HG03432 (cell line): Measurements from ENCODE around the gene PLCB4.

Source experiments
- ATAC-seq: cut with Tn5 transposase; IDR thresholded peaks from one replicate; pipeline ENCODE4 v1.9.1; 2021; ENCODE audit warnings: mild to moderate bottlenecking, moderate library complexity; ENCODE audit not compliant: unreplicated experiment

The PLCB4 gene

DNA sequence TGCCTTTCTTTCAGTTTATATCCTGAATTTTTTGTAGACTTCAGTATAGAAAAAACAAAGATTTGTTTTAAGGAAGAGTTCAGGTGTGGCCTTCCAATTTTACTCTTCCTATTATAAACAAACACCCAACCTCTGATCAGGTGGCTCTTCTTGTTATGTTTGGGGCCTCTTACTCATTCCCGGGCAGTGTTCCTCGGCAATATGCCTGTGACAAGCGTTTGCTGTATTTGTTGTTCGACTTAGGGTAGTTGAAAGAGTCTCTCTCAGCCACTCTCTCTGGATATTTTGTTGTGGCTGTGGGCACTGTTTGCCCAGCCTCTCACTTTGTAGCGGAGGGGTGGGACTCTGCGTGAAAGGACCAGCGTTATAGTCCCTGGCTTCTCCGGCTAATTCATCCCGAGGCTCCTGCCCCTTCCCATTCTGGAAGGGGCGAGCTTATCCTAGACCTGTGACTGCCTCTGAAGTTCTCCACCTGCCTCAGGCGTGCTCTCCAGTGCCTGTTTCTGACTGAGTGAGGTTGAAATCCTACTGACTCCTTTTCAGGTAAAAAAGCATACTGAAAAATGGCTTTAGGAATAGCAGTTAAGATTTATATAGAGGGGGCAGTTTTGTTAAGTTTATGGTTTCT is 97.4 kb downstream of the PLCB4 start:
- ATAC-seq, result no peak

DNA sequence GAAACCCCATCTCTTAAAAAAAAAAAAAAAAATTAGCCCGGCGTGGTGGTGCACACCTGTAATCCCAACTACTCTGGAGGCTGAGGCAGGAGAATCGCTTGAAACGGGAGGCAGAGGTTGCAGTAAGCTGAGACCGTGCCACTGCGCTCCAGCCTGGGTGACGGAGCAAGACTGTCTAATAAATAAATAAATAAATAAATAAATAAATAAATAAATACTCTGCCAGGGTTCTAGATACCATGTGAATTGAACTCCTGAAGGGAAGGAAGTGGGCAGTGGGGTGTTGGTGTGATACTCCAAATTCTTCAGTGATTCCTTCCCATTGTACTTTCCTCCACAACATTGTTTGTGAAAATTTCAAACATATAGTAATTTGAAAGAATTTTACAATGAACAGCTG is 100.5 kb downstream of the PLCB4 start:
- ATAC-seq, result no peak

DNA sequence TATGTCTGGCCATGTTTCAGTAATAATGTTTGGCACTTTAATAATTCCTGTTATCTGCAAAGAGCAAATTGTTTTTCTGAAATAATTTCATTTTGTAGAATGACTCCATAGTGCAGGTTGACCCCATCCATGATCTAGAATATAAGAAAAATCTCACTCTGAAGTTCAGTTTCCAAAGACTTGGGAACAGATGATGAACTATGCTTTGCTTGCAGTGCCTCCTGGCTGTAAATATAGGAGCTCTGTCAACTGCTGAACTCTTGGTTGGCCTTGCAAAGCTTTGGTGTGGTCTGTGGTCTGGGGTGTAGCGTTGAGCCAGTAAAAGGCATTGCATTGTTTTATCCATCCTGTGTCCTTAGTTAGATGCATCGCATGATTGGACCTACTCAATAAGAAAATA is 104.0 kb downstream of the PLCB4 start:
- no peak for ATAC-seq

DNA sequence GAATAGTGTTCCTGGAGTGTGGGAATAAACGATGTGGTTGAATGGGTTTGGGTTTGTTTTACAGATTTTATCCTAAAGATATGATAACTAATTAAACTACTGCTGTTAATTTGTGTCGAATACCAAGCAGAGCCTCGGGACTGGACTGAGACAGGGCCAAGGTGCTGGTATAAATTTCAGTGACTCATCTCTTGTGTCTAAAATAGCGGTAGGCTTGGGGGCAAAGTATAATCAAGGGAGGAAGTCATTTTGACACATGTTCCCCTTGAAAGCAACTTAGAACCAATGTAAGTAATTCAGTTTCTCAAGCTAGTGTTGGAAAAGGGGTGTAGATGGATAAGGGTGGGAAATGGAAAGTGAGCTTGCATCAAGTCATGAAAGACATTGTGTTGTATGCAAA is 108.4 kb downstream of the PLCB4 start:
- no peak for ATAC-seq

- ATAC-seq, result no peak
Observed at GRCh38 chr20:9179193-9179802, 110.4 kb downstream of the PLCB4 start.

- no peak for ATAC-seq
Observed at GRCh38 chr20:9179867-9180266, 111.0 kb downstream of the PLCB4 start.

GRCh38 chr20:9180481-9181257 is 111.8 kb downstream of the PLCB4 start:
- no peak for ATAC-seq

GRCh38 chr20:9185511-9185910 is 116.6 kb downstream of the PLCB4 start:
- no peak for ATAC-seq

- ATAC-seq, result no peak
Observed at GRCh38 chr20:9186396-9186795, 117.5 kb downstream of the PLCB4 start.

GRCh38 chr20:9195031-9195430 is 126.1 kb downstream of the PLCB4 start:
- no peak for ATAC-seq

DNA sequence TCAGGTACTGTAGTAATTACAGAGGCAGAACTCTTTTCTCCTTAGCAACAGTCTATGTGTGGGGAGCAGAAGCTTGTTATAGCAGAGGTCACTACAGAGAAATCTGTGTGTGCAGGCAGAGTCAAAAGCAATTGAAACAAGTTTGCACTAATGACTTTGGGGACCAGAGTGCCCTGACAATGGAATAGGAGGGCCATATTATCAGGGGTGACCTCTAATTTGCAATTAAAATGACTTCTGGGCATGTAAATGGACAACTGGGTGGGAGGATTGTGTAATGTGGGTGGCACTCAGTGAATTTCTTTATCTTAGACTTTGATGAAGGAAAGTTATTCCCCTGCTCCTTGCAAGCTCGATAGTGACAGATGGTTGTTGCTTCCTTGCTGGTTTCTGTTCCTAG is 127.2 kb downstream of the PLCB4 start:
- ATAC-seq, result no peak

DNA sequence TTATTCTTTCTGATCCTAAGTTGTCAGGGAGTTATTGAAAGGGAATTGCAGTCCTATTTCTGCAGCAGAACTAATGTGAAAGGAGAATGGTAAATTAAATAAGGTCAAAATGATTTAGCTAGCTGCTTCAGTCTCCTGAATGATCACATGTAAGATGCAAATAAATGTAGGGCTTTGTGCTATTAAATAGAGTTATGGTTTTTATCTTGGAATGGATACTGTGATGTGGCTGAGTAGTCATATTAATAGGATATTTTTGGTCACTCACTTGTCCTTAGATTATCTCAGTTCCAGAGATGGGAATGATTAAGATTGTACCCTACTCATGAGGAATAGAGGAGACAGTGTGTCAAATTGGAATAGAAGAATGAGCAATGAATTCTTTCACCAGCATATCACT is 129.6 kb downstream of the PLCB4 start:
- no peak for ATAC-seq

DNA sequence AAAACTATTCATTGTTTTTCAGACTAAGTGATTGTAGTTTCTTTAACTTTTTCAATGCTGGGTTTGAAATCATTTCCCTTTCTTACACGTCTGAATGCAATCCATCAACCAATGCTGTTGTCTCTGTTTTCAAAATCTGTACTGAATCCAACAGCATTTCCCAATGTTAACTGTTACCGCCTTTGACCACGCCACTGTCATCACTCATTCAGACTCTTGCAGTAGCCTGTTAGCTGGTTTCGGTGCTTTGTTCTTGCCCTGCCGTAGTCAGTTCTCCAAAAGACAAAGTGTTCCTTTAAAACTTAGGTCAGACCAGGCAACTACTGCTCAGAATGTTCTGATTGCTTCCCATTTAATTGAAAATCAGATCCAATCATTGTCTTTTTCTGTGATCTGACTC is 131.3 kb downstream of the PLCB4 start:
- ATAC-seq, result no peak

GRCh38 chr20:9200620-9201019 is 131.7 kb downstream of the PLCB4 start:
- no peak for ATAC-seq

DNA sequence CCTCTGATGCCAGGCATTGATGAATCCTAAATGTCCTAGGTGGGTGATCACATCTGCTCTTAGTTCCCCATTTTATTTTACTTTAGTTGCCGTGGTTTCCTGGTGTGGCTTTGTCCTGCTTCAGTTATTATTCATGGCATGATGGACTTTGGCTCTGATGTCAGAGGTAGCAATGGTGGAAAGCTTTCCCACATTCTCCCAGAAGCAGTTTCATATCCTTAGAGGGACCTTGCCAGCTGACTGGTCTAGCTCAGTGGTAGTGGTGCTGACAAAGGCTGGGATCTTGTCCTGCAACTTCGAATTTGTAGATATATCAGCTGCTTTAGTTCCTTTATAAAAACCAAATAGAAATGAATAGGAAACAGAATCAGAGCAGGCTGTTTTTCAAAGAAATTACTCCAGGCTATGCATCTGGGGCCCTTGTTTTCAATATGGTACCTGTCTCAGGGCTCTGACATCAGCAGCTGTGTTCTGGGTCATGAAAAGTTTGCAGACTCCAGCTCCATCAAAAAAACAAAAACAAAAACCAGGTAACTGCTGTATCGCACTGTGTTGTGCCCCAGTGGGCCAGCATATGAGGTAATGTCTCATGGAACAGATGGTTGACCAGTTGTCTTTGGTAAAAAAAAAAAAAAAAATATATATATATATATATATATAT is 133.7 kb downstream of the PLCB4 start:
- no peak for ATAC-seq

DNA sequence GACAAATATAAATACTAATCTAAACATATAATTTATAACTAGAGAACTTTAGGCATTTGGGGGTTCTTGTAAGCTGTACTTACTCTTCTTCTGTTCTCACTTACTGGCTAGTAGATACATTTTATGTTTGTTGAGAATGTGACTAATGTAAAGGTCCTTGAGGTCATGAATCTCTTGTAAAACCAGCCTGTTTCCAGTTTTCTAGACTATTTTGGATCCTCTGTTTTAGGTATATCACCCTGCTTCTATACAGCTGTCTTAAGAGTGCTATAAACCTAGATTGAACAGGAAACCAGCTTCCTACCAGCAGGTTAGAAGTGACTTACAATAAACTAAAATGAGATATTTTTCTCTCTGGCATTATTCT is 134.2 kb downstream of the PLCB4 start:
- no peak for ATAC-seq

DNA sequence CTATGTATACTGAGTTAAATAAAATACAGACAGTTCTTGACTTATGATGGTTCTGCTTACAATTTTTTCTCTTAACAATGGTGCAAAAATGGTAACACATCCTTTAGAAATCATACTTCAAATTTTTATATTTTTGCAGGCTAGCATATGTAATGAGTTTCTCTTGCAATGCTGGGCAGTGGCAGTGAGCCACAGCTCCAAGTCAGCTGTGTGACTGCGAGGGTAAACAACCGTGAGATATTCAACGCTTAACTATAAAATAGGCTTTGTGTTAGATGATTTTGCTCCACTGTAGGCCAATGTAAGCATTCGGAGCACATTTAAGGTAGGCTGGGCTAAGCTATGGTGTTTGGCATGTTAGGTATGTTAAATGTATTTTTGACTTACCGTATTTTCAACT is 136.1 kb downstream of the PLCB4 start:
- no peak for ATAC-seq

- ATAC-seq, result no peak
Observed at GRCh38 chr20:9206486-9206885, 137.6 kb downstream of the PLCB4 start.

GRCh38 chr20:9207253-9207652 is 138.4 kb downstream of the PLCB4 start:
- ATAC-seq, result no peak

GRCh38 chr20:9210356-9210755 is 141.5 kb downstream of the PLCB4 start:
- no peak for ATAC-seq

GRCh38 chr20:9211016-9211760 is 142.3 kb downstream of the PLCB4 start:
- ATAC-seq, result no peak
